HG03139 (cell line): Measurements from ENCODE around the gene CHST6.
"Not testable (repeated sequence)": the region's sequence is repeated elsewhere in the genome, so short reads cannot be mapped to it uniquely, and the experiment has no call there.

ENCODE experiments used
- ATAC-seq: cut with Tn5 transposase; IDR thresholded peaks from one replicate; pipeline ENCODE4 v1.9.1; 2021; ENCODE audit not compliant: unreplicated experiment

Gene CHST6

GRCh38 chr16:75477680-75478473, 17.4 kb downstream of the CHST6 start:
- ATAC-seq = no peak

DNA sequence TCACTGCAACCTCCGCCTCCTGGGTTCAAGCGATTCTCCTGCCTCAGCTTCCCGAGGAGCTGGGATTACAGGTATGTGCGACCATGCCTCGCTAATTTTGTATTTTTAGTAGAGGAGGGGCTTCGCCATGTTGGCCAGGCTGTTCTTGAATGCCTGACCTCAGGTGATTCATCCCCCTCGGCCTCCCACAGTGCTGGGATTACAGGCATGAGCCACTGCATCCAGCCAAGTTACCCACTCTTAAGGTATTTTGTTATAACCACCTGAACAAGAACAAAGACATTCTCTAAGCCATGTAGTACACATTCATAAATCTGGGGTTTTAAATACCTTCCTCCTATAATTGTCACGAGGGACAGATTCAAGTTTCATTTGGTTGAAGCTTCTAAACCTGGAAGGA, 18.4 kb downstream of the CHST6 start:
- no peak for ATAC-seq

- ATAC-seq = no peak
These were observed 19.8 kb downstream of the CHST6 start for GRCh38 chr16:75475420-75475847.

- no peak for ATAC-seq
These were observed 22.0 kb downstream of the CHST6 start for GRCh38 chr16:75472908-75473877.

DNA sequence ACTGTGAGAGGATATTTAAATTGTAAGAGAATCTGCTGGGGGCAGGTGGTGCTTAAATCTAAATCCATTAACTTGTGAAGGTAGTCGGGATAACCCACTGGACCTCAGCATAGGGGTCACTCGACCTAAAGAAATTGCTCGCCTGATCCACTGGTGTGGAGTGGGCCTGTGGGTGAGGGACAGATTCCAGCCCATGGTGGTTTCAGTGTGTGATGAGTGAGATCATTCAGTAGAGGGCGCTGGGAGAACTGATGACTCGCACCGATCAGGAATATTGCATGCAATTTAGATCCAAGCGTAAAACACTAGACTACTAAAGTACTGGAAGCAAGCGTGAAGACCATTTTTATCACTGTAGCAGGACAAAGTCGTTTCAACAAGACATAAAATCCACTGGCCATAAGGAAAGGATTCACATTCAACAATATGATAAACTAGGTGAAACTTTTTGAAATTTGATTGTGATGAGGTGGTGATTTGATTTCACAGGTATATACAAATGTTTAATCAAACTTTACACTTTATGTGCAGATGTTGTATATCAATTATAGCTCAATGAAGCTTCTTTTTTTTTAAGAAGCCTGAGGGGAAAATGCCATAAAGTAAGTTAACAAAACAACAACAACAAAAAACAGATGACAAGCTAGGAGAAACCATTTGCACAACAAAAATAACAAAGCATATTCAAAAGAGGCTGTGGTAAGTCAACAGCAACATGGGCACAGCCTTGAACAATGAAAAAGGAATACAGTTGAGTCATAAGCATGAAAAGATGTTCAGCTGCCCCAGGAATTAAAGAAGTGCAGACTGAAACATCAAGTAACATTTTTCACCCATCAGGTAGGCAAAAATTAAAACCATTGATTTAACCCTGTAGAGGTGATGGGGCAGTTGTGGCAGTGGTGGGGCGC, 23.3 kb downstream of the CHST6 start:
- ATAC-seq = peak; percentile 85

- ATAC-seq = no peak
These were observed 28.5 kb downstream of the CHST6 start for GRCh38 chr16:75466760-75467159.

DNA sequence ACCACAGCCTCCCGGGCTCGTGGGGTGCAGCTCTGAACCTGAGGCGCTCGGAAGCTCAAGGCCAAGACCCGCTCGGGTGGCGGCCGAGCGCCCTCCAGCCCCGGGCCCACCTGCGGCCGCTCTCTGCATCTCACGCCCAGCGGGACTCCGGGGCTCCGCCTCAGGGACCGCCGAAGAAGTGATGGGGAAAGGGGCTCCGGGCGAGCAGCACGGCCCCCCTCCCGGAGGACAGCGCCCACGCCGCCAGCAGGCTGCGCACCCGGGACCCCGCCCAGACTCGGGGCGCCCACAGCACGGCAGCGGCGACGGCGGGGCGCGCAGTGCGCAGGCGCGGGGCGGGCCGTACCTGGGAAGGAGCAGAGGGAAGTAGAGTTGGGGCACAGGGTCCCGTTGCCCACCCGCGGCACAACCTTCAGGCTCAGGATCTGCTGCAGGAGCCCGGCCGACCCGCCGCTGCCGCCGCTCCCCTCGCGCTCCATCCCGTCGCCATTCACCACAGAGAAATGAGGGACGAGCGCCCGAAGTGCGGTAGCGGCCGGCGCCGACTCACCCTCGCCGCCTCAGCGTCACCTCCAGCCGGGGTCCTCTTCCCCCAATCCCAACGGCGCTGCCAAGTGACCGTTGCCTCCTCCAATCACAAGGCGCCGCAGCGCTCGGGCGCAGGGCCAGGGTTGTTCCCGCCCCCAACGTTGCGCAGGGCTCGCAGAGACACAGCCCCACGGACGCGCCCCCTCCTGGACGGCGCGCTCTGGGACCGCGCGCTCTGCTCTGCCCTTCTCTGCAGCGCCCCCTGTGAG, 30.9 kb downstream of the CHST6 start, which contains the start of gene TMEM170A:
Gene TMEM170A, minus strand, starts transcription at position 568 of the 797 bp plus-strand sequence. Its CDS starts 89 bp downstream, at position 479.
- peak; percentile 92 for ATAC-seq

DNA sequence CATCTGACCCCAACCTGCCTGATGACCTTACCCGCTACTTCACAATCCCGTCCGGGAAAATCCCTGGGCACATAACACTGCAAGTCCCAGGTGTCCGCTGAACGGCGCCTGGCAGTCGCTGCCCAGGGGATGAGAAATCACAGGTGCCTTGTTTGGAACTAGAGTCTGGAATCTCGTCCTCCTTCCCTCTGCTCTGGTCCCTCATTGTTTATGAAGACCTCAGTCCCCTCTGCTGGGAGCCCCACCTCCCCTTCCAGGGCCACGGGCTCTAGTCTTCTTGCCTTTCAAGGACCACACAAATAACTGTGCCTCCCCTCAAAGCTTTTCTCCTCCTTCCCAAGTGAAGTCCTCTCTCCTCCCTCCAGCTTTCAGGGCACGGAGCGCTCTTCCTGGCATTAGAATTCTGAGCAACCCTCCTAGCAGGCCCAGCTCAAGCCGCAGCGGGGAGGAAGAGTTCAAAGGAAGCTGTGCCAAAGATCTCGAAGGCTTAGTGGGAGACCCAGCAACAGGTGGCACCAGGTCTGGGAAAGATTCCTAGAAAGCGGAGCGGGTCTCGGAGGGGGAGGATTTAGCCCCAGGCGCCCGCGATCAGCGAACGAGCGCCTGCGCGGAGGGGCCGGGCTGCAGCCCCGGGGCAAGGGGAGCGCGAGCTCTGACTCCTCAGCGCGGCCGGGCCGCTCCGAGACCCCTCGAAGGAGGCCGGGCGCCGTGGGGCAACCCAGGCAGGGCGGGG, 31.7 kb downstream of the CHST6 start:
- ATAC-seq = peak; percentile 11

GRCh38 chr16:75462806-75463205, 32.4 kb downstream of the CHST6 start:
- no peak for ATAC-seq

GRCh38 chr16:75461575-75461974, 33.7 kb downstream of the CHST6 start:
- ATAC-seq = no peak

GRCh38 chr16:75460446-75460845, 34.8 kb downstream of the CHST6 start:
- ATAC-seq = no peak

- ATAC-seq = no peak
These were observed 35.5 kb downstream of the CHST6 start for GRCh38 chr16:75459691-75460090.

DNA sequence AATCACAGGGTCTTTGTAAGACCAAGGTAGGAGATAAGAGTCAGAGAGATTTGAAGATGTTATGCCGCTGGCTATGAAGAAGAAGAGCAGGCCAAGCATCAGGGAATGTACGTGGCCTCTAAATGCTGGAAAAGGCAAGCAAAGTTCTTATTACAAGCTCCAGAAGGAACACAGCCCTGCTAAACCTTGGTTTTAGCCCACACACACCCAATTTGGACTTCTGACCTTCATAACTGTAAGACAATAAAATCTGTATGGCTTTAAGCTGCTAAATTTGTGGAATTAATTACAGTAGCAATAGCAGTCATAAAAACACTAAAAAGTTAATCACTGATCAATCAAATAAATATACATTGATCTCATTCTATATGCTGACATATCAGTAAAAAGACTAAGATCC, 36.8 kb downstream of the CHST6 start:
- no peak for ATAC-seq

DNA sequence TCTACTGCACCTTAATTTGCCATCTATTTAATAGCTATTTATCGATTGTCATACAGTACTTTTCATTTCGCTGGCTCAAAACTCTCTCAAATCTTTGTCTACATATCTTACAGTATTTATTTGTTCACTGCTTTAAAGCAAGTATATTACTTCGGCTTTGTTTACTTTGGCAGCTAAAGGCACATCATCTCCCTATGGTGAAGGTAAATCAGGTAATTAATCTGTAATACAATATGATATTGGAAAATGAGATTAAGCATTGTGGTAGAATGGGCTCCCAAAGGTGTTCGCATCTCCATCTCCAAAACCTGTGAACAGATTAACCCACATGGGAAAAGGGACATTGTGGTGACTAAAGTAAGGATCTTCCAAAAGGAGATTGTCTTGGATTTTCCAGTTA, 37.2 kb downstream of the CHST6 start:
- no peak for ATAC-seq

DNA sequence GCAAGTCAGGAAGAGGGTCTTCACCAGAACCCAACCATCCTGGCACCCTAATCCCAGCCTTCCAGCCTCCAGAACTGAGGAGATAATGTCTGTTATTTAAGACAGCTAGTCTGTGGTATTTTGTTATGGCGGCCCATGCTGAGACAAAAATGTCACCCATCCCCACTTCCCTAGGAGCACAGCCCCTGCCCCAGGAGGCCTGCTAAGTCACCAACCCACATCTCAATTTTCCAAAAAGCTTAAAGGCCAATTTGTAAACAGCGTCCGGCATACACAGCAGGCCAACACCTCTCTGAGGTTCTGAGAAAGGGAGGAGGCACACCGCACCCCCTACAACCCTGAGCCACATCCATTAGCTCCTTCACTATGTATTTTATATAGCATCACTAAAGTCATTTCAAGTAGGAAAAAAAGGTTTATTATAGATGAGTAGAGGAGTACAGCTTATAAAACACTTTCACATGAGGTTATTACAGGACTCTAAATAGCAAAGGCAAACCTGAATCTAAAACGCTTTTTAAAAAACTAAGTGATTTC, 37.7 kb downstream of the CHST6 start:
- ATAC-seq = no peak

- no peak for ATAC-seq
These were observed 38.3 kb downstream of the CHST6 start for GRCh38 chr16:75456971-75457370.

DNA sequence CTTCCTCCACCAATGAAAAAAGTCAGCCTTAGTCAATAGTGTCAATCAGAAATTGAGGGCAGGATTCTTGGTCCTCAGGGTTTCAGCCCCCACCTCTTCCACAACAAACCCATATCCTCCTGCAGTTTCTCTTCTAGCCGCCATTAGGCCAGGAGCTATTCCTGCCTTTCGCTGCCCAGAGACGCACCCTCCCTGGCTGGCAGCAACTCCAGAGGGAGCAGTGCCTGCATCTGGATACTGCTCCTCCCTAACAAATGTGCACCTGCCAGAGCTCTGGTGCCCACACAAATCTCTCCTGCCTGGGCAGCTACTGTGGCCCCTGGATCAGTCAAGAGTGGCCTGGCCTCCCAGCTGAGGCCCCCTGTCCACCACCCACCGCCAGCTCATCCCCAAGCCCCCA, 38.8 kb downstream of the CHST6 start:
- ATAC-seq = not testable (repeated sequence)

DNA sequence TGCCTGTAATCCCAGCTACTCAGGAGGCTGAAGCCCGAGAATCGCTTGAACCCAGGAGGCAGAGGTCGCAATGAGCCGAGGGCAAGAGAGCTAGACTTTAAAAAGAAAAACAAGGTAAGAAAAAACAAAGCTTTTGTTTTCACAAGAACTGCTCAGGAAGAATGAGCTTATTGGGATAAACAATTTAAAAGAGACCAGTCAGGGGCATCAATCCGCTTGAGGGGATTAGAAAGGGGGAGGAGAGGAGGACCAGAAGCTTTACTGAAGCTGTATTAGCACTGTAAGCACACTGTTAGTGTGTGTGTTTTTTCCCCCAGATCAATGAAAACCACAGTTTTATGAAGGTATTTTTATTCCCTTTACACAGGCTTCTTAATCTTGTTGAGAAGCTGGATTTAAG, 39.6 kb downstream of the CHST6 start:
- no peak for ATAC-seq
